MCF 10A (cell line): ENCODE measurements around the gene MAP1LC3B2. TPM values are rescaled to one million over a fixed set of nuclear protein-coding genes. Genes with fewer than 3 reads are reported as not detected.

Source experiments
- BruUV-seq: library from RNA; stranded (reverse); fragments of 400-500 nt; replicated peaks from 2 replicates; lab custom pipeline; 2021; lab: Mats Ljungman, UMichigan
- CTCF ChIA-PET: fragments of 300-600 bp; sonication (Branson Sonifier 250); formaldehyde crosslinking; extraction: SDS; loops from one replicate; lab custom pipeline; 2021; ENCODE audit warnings: antibody characterized with exemption, inconsistent platforms; lab: Yijun Ruan, JAX
- POLR2A ChIA-PET: fragments of 300-600, 350-650 bp; sonication (Branson Sonifier 250); formaldehyde crosslinking; extraction: SDS; loops from one replicate; lab custom pipeline; 2020; ENCODE audit warnings: antibody characterized with exemption, inconsistent platforms; lab: Yijun Ruan, JAX
- DNase-seq: peaks from one replicate; pipeline ENCODE4 v3.0.0-alpha.2; 2018; ENCODE audit not compliant: unreplicated experiment
- H3K27ac Mint-ChIP-seq: one replicate; pipeline ENCODE4 v1.8.0; 2022; ENCODE audit warnings: mild to moderate bottlenecking, low read depth, mixed read lengths; ENCODE audit not compliant: unreplicated experiment
- H3K27me3 Mint-ChIP-seq: one replicate; pipeline ENCODE4 v1.8.0; 2022; ENCODE audit warnings: mixed read lengths; ENCODE audit not compliant: insufficient read depth, unreplicated experiment
- H3K36me3 Mint-ChIP-seq: one replicate; pipeline ENCODE4 v1.8.0; 2022; ENCODE audit warnings: mild to moderate bottlenecking, moderate library complexity, mixed read lengths; ENCODE audit not compliant: insufficient read depth, unreplicated experiment
- H3K4me1 Mint-ChIP-seq: one replicate; pipeline ENCODE4 v1.8.0; 2022; ENCODE audit warnings: mixed read lengths; ENCODE audit not compliant: insufficient read depth, unreplicated experiment
- H3K4me3 Mint-ChIP-seq: one replicate; pipeline ENCODE4 v1.8.0; 2022; ENCODE audit warnings: mild to moderate bottlenecking, moderate library complexity, mixed read lengths; ENCODE audit not compliant: unreplicated experiment
- H3K9me3 Mint-ChIP-seq: one replicate; pipeline ENCODE4 v1.8.0; 2022; ENCODE audit warnings: mixed read lengths; ENCODE audit not compliant: unreplicated experiment
- intact Hi-C: fragments of 100-400 bp; cut with micrococcal nuclease; formaldehyde crosslinking; loops from 2 replicates; pipeline ENCODE4 v1.14.1; 2022
- total RNA-seq: library from RNA; stranded (reverse); gene quantifications from 2 replicates; pipeline ENCODE4 v1.2.3, GENCODE V29; 2022
- TF ChIP-seq, protein P1 (sequence below): fragments of 200-600 bp; IDR thresholded peaks from one replicate; pipeline ENCODE4 v1.8.0; 2022; ENCODE audit warnings: antibody characterized with exemption, mild to moderate bottlenecking; ENCODE audit not compliant: unreplicated experiment

The MAP1LC3B2 gene
- total RNA-seq, 1 experiment from 2014 or later: 3.4 TPM

DNA sequence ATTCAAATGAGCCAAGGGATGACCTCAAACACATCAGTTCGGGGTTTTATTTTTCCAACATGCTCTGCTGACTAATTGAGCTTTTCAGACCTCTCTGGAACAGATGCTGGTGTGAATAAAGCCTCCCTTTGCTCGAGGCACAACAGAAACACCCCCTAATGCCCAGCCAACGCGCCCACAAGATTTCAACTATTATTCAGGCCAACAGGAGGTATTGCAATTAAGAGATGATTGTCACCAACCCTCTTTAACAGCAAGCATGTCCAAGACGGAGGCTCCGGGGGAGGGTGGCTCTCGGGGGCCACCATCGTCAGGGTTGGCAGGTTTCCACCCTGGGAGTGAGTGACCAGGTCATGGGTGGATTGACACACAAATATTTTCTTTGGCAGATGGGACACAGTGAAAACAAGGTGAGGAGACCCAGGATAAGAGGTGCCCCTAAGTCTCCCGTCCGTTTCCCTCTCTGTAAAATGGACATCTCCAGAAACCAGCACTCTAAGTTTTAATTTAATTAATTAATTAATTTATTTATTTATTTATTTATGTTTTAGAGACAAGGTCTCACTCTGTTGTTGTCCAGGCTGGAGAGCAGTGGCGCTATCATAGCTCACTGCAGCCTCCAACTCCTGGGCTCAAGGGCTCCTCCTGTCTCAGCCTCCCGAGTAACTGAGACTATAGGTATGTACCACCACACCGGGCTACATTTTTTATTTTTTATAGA is 56.1 kb downstream of the MAP1LC3B2 start:
- no peak overlapping the region for H3K27ac Mint-ChIP-seq
- CTCF ChIA-PET: interaction anchor here (1.3 kb wide), 1 partner anchor 16 kb away, joined by 4 read pairs; no protein-coding TSS in a partner anchor
- POLR2A ChIA-PET: interaction anchor here (0.7 kb wide), 1 partner anchor 268 kb away, joined by 4 read pairs; no protein-coding TSS in a partner anchor
- no TSS peak for BruUV-seq
- TF ChIP-seq, protein P1, sequence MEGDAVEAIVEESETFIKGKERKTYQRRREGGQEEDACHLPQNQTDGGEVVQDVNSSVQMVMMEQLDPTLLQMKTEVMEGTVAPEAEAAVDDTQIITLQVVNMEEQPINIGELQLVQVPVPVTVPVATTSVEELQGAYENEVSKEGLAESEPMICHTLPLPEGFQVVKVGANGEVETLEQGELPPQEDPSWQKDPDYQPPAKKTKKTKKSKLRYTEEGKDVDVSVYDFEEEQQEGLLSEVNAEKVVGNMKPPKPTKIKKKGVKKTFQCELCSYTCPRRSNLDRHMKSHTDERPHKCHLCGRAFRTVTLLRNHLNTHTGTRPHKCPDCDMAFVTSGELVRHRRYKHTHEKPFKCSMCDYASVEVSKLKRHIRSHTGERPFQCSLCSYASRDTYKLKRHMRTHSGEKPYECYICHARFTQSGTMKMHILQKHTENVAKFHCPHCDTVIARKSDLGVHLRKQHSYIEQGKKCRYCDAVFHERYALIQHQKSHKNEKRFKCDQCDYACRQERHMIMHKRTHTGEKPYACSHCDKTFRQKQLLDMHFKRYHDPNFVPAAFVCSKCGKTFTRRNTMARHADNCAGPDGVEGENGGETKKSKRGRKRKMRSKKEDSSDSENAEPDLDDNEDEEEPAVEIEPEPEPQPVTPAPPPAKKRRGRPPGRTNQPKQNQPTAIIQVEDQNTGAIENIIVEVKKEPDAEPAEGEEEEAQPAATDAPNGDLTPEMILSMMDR: no peak
- no peaks in the 10 kb centered on the region for H3K4me1 Mint-ChIP-seq
- H3K27me3 Mint-ChIP-seq: peaks cover 16% of the 10 kb centered on the region
- DNase-seq: no peak
- intact Hi-C loops: no loop called here
- H3K9me3 Mint-ChIP-seq: no peaks in the 10 kb centered on the region
- H3K4me3 Mint-ChIP-seq: no peak overlapping the region
- no peaks in the 10 kb centered on the region for H3K36me3 Mint-ChIP-seq

GRCh38 chr12:116616536-116617248 is 57.5 kb downstream of the MAP1LC3B2 start:
- H3K9me3 Mint-ChIP-seq: no peaks in the 10 kb centered on the region

GRCh38 chr12:116619246-116619645 is 60.1 kb downstream of the MAP1LC3B2 start:
- no peak overlapping the region for H3K27ac Mint-ChIP-seq
- POLR2A ChIA-PET: interaction anchor here (0.6 kb wide), 1 partner anchor 22 kb away, joined by 6 read pairs; no protein-coding TSS in a partner anchor
- CTCF ChIA-PET: no interaction called here

More at GRCh38 chr12:116616536-116617248, 57.5 kb downstream of the MAP1LC3B2 start:
- ChIA-PET POLR2A (interaction anchor here (0.8 kb wide), 1 partner anchor 615 kb away, joined by 3 read pairs; no protein-coding TSS in a partner anchor), CTCF (interaction anchor here (0.5 to 1.1 kb wide), 3 partner anchors 10 to 135 kb away, joined by 3 to 4 read pairs (median 3); no protein-coding TSS in a partner anchor)
- BruUV-seq: no TSS peak
- Mint-ChIP-seq H3K4me1 (no peaks in the 10 kb centered on the region), H3K27ac (no peak overlapping the region), H3K4me3 (no peak overlapping the region), H3K36me3 (no peaks in the 10 kb centered on the region), H3K27me3 (peaks cover 16% of the 10 kb centered on the region)
- intact Hi-C loops: no loop called here
- TF ChIP-seq, protein P1: no peak
- no peak for DNase-seq

More at GRCh38 chr12:116619246-116619645, 60.1 kb downstream of the MAP1LC3B2 start:
- DNase-seq: no peak
- no TSS peak for BruUV-seq
- Mint-ChIP-seq H3K4me1 (no peaks in the 10 kb centered on the region), H3K36me3 (no peaks in the 10 kb centered on the region), H3K4me3 (no peak overlapping the region), H3K9me3 (peaks cover 19% of the 10 kb centered on the region), H3K27me3 (peaks cover 16% of the 10 kb centered on the region)
- TF ChIP-seq, protein P1: no peak
- intact Hi-C loops: no loop called here
